GM12878 (cell line): ENCODE measurements around the gene TRPM3. TPM values are rescaled to one million over a fixed set of nuclear protein-coding genes. Genes with fewer than 3 reads are reported as not detected.

ENCODE experiments used
- ATAC-seq: fragments of 200-7000 bp; cut with Tn5 transposase; 3 replicates; pipeline ENCODE4 v1.9.1; 2020; ENCODE audit warnings: mild to moderate bottlenecking, moderate library complexity
- BruUV-seq: library from RNA; stranded (reverse); fragments of 400-500 nt; replicated peaks from 2 replicates; lab custom pipeline; 2021; lab: Mats Ljungman, UMichigan
- CTCF ChIA-PET: fragments of 300-600 bp; sonication (Branson Sonifier 250); formaldehyde crosslinking; extraction: SDS; loops from one replicate; lab custom pipeline; 2021; ENCODE audit warnings: inconsistent platforms; lab: Yijun Ruan, JAX
- POLR2A ChIA-PET: fragments of 350-600 bp; formaldehyde crosslinking; extraction: SDS; loops from one replicate; lab custom pipeline; 2021; ENCODE audit warnings: inconsistent platforms; lab: Charles Lee
- RAD21 ChIA-PET: fragments of 300-600 bp; sonication (Branson Sonifier 250); formaldehyde crosslinking; loops from one replicate; lab custom pipeline; 2023; ENCODE audit warnings: antibody characterized with exemption; ENCODE audit not compliant: unreplicated experiment; lab: Charles Lee
- SMC1A ChIA-PET: fragments of 300-600 bp; sonication (Branson Sonifier 250); formaldehyde crosslinking; loops from one replicate; lab custom pipeline; 2023; ENCODE audit not compliant: unreplicated experiment, uncharacterized antibody; lab: Charles Lee
- DNase-seq: peaks from one replicate; pipeline ENCODE4 v3.0.0-alpha.2; 2011; ENCODE audit warnings: low read depth, low spot score
- FAIRE-seq: peaks from 3 replicates; lab custom pipeline; 2011; peaks lifted over from hg19 to GRCh38; lab: Jason Lieb, UNC
- H2AFZ ChIP-seq: 2 replicates; pipeline ENCODE4 v1.6.0; 2011; ENCODE audit warnings: low read depth, low read length, control low read depth; ENCODE audit not compliant: control insufficient read depth
- H3K27ac ChIP-seq: 2 replicates; pipeline ENCODE4 v1.5.1; 2011; ENCODE audit warnings: control low read depth; ENCODE audit not compliant: control insufficient read depth, insufficient read depth
- H3K27me3 ChIP-seq, 2 experiments: replicated peaks in 1 of 2; 2 replicates each; pipeline versions ENCODE4 v1.6.0 to v1.6.1; 2011; ENCODE audit warnings: low read length in 1 of 2; ENCODE audit not compliant: control insufficient read depth in 2 of 2, insufficient read depth in 2 of 2
- H3K36me3 ChIP-seq, 2 experiments: 2 replicates each; pipeline ENCODE4 v1.5.1; 2011; ENCODE audit warnings: low read length in 1 of 2; ENCODE audit not compliant: control insufficient read depth in 2 of 2, insufficient read depth in 2 of 2
- H3K4me1 ChIP-seq: 2 replicates; pipeline ENCODE4 v1.6.1; 2011; ENCODE audit warnings: mild to moderate bottlenecking, low read length, moderate library complexity, mixed read lengths; ENCODE audit not compliant: control insufficient read depth, insufficient read depth
- H3K4me2 ChIP-seq: 2 replicates; pipeline ENCODE4 v1.6.0; 2011; ENCODE audit warnings: control low read depth; ENCODE audit not compliant: control insufficient read depth, insufficient read depth
- H3K4me3 ChIP-seq: fragments of 200-600 bp; sonication (generic); 2 replicates; pipeline ENCODE4 v1.5.1; 2016
- H3K79me2 ChIP-seq: 2 replicates; pipeline ENCODE4 v1.6.0; 2011; ENCODE audit warnings: low read length; ENCODE audit not compliant: control insufficient read depth, insufficient read depth
- H3K9ac ChIP-seq: 2 replicates; pipeline ENCODE4 v1.8.0; 2011; ENCODE audit warnings: low read length, control low read depth, mixed read lengths; ENCODE audit not compliant: control insufficient read depth, insufficient read depth
- H3K9me3 ChIP-seq: replicated peaks from 3 replicates; pipeline ENCODE4 v1.5.1; 2011; ENCODE audit warnings: mild to moderate bottlenecking, low read length; ENCODE audit not compliant: control insufficient read depth, insufficient read depth
- H4K20me1 ChIP-seq: 2 replicates; pipeline ENCODE4 v1.6.0; 2011; ENCODE audit not compliant: control insufficient read depth, insufficient read depth
- BCL11A ChIP-seq: IDR thresholded peaks from 2 replicates; pipeline ENCODE4 v1.6.1; 2011; ENCODE audit warnings: low read depth, low read length
- E2F4 ChIP-seq: IDR thresholded peaks from 2 replicates; pipeline ENCODE4 v1.6.1; 2012; ENCODE audit warnings: low read depth, low read length, improper control_type of control experiment
- ESRRA ChIP-seq: IDR thresholded peaks from 2 replicates; pipeline ENCODE4 v1.6.1; 2012; ENCODE audit warnings: mild to moderate bottlenecking, low read length, improper control_type of control experiment
- ETV6 ChIP-seq, 2 experiments: fragments of 450-650 bp in 1 of 2; IDR thresholded peaks in 1 of 2; conservative IDR thresholded peaks in 1 of 2; 2 replicates each; pipeline ENCODE4 v1.6.1; 2014; ENCODE audit warnings: antibody characterized with exemption in 1 of 2, borderline replicate concordance in 1 of 2, low read depth in 1 of 2, mild to moderate bottlenecking in 1 of 2, moderate library complexity in 1 of 2
- FOS ChIP-seq: IDR thresholded peaks from 3 replicates; pipeline ENCODE4 v1.6.1; 2011; ENCODE audit warnings: borderline replicate concordance; ENCODE audit not compliant: insufficient read length; ENCODE audit errors: extremely low read depth
- HDAC6 ChIP-seq: fragments of 200-600 bp; sonication (generic); IDR thresholded peaks from one replicate; pipeline ENCODE4 v1.8.0; 2017; ENCODE audit warnings: antibody characterized with exemption; ENCODE audit not compliant: unreplicated experiment
- MTA3 ChIP-seq: IDR thresholded peaks from 2 replicates; pipeline ENCODE4 v1.6.1; 2012; ENCODE audit warnings: low read length, inconsistent platforms, borderline replicate concordance
- NFYA ChIP-seq: IDR thresholded peaks from 2 replicates; pipeline ENCODE4 v1.6.1; 2011; ENCODE audit warnings: low read depth, mild to moderate bottlenecking, low read length, improper control_type of control experiment, borderline replicate concordance
- NFYB ChIP-seq: IDR thresholded peaks from 2 replicates; pipeline ENCODE4 v1.6.1; 2011; ENCODE audit warnings: low read depth, mild to moderate bottlenecking, low read length, improper control_type of control experiment, moderate library complexity; ENCODE audit not compliant: insufficient read depth
- PAX8 ChIP-seq: fragments of 450-650 bp; IDR thresholded peaks from 2 replicates; pipeline ENCODE4 v1.6.1; 2017; ENCODE audit warnings: mild to moderate bottlenecking, moderate library complexity
- PBX3 ChIP-seq: IDR thresholded peaks from 2 replicates; pipeline ENCODE4 v1.6.1; 2011; ENCODE audit warnings: mild to moderate bottlenecking, low read depth, low read length, moderate library complexity; ENCODE audit not compliant: insufficient replicate concordance
- RBBP5 ChIP-seq: fragments of 200-600 bp; sonication (generic); conservative IDR thresholded peaks from 2 replicates; pipeline ENCODE4 v1.6.1; 2016
- RELB ChIP-seq: fragments of 450-650 bp; IDR thresholded peaks from 2 replicates; pipeline ENCODE4 v1.6.1; 2017; ENCODE audit warnings: low read depth, mild to moderate bottlenecking, moderate library complexity
- SMAD5 ChIP-seq: IDR thresholded peaks from 2 replicates; pipeline ENCODE4 v1.6.1; 2016; ENCODE audit warnings: antibody characterized with exemption, low read depth
- SREBF1 ChIP-seq: IDR thresholded peaks from 2 replicates; pipeline ENCODE4 v1.6.1; 2012; ENCODE audit warnings: mild to moderate bottlenecking, low read length
- STAT3 ChIP-seq: IDR thresholded peaks from 2 replicates; pipeline ENCODE4 v1.6.1; 2011; ENCODE audit warnings: low read depth, low read length, improper control_type of control experiment
- SUPT20H ChIP-seq: IDR thresholded peaks from 2 replicates; pipeline ENCODE4 v1.6.1; 2011; ENCODE audit warnings: low read depth, mild to moderate bottlenecking, low read length, moderate library complexity, borderline replicate concordance; ENCODE audit not compliant: control insufficient read depth
- ZBED1 ChIP-seq: IDR thresholded peaks from 2 replicates; pipeline ENCODE4 v1.6.1; 2016; ENCODE audit warnings: borderline replicate concordance
- ZSCAN29 ChIP-seq: fragments of 450-650 bp; IDR thresholded peaks from 2 replicates; pipeline ENCODE4 v1.6.1; 2017; ENCODE audit warnings: mild to moderate bottlenecking, moderate library complexity
- WGBS: methylation state at CpG from one replicate; pipeline ENCODE4 v1.1.6; 2016; ENCODE audit warnings: low lambda C conversion rate; ENCODE audit not compliant: insufficient replicate concordance, insufficient coverage; ENCODE audit errors: missing lambda C conversion rate; 5-methylcytosine and 5-hydroxymethylcytosine counted together
- in situ Hi-C: fragments of 300-500 bp; cut with MboI; formaldehyde crosslinking; loops from 9 replicates; pipeline ENCODE4 v1.14.3; 2018; ENCODE audit warnings: mixed read lengths
- intact Hi-C: fragments of 100-400 bp; cut with micrococcal nuclease; formaldehyde crosslinking; loops from one replicate; pipeline ENCODE4 v1.14.2; 2022; ENCODE audit not compliant: unreplicated experiment
- polyA plus RNA-seq, 11 experiments: library from polyadenylated mRNA; depleted of rRNA in 4 of 11; unstranded in 6 of 11; stranded (reverse) in 5 of 11; fragments of >200 nt; fragmentation: Nextera tagmentation in 4 of 11; fragmentation: Illumina TruSeq in 1 of 11; extraction: Ambion mirVana in 4 of 11; extraction: Trizol in 1 of 11; gene quantifications; 1 replicate in 1 of 11; 2 replicates in 10 of 11; pipeline versions ENCODE4 v1.2.1 to v1.2.3, GENCODE V29; 2011 to 2016; ENCODE audit warnings: inconsistent platforms in 2 of 11, missing spikeins in 2 of 11, low read depth in 1 of 11
- total RNA-seq, 4 experiments: library from RNA; depleted of rRNA in 3 of 4; stranded (reverse); fragments of >200 nt in 3 of 4; fragmentation: Illumina TruSeq in 1 of 4; extraction: Trizol in 1 of 4; gene quantifications; 2 replicates each; pipeline versions ENCODE4 v1.2.1 to v1.2.3, GENCODE V29; 2013 to 2021

TRPM3 gene
- total and polyA plus RNA-seq, 10 of the 15 experiments (the other 5 are each of a cell fraction or from before 2014, with no cell fraction given): not detected

- no peak for TF ChIP-seq PBX3
- TF ChIP-seq ESRRA: no peak
- no peak for TF ChIP-seq MTA3
- TF ChIP-seq FOS: no peak
- no peak for TF ChIP-seq ETV6 (conservative IDR thresholded peaks at IDR 0.05 in 1 of 2, IDR thresholded peaks at IDR 0.05 in 1 of 2; ENCODE audit: borderline replicate concordance in 1 of 2, low read depth in 1 of 2)
- no peak for TF ChIP-seq RELB
- TF ChIP-seq SMAD5: no peak
- no peak for TF ChIP-seq BCL11A
- TF ChIP-seq RBBP5: no peak
- no peak for TF ChIP-seq SREBF1
- TF ChIP-seq STAT3: no peak
- no peak for TF ChIP-seq E2F4
- TF ChIP-seq NFYA: no peak
- no peak for TF ChIP-seq ZSCAN29
- TF ChIP-seq PAX8: no peak
- no peak for TF ChIP-seq NFYB
- no peak for TF ChIP-seq SUPT20H
- no peak for TF ChIP-seq ZBED1
- TF ChIP-seq HDAC6: no peak
- Histone ChIP-seq H3K79me2 (no peaks in the 10 kb centered on the region), H3K27ac (no peak overlapping the region), H4K20me1 (no peaks in the 10 kb centered on the region), H3K36me3 (no peaks in the 10 kb centered on the region), H3K4me3 (no peak overlapping the region), H3K9ac (no peak overlapping the region), H3K27me3 (no peaks in the 10 kb centered on the region), H3K9me3 (no peaks in the 10 kb centered on the region), H3K4me2 (no peak overlapping the region), H2AFZ (no peak overlapping the region), H3K4me1 (no peaks in the 10 kb centered on the region)
- FAIRE-seq (no peak), DNase-seq (no peak), ATAC-seq (no peak)
- ChIA-PET SMC1A (interaction anchor here (1.1 kb wide), 1 partner anchor 18 kb away, joined by 3 read pairs; no protein-coding TSS in a partner anchor), RAD21 (no interaction called here), CTCF (interaction anchor here (0.7 kb wide), 1 partner anchor 48 kb away, joined by 3 read pairs; no protein-coding TSS in a partner anchor), POLR2A (no interaction called here)
- intact Hi-C loops: no loop called here
- in situ Hi-C loops: no loop called here
- BruUV-seq: no TSS peak
- 15% methylated on average over 4 of the region's 4 CpGs for WGBS
These were observed 69.1 kb downstream of the TRPM3 start for GRCh38 chr9:71052287-71052686.
